AG04449 (cell line): ENCODE data around the gene ENO4.
A peak's percentile ranks its signal among the peaks of the same experiment; 100 is the strongest.

Experiments
- CTCF ChIA-PET: fragments of 350-600 bp; formaldehyde crosslinking; extraction: SDS; loops from one replicate; lab custom pipeline; 2021; ENCODE audit warnings: antibody characterized with exemption; lab: Yijun Ruan, JAX
- POLR2A ChIA-PET: fragments of 400-600, 350-600 bp; formaldehyde crosslinking; extraction: SDS; loops from one replicate; lab custom pipeline; 2020; ENCODE audit warnings: antibody characterized with exemption, inconsistent platforms; lab: Yijun Ruan, JAX
- DNase-seq: peaks from one replicate; pipeline ENCODE4 v3.0.0-alpha.2; 2010; ENCODE audit warnings: low read depth, low spot score
- H3K4me3 ChIP-seq: 2 replicates; pipeline ENCODE4 v1.5.1; 2011; ENCODE audit warnings: low read depth, mild to moderate bottlenecking, control low read depth, low read length
- CTCF ChIP-seq: IDR thresholded peaks from one replicate; pipeline ENCODE4 v1.5.1; 2011; ENCODE audit warnings: mild to moderate bottlenecking, moderate library complexity, low read length, control low read depth, inconsistent platforms; ENCODE audit not compliant: insufficient read depth; ENCODE audit errors: missing control alignments

ENO4 gene

GRCh38 chr10:116833986-116834985 lies 15.0 kb upstream of the ENO4 start:
- no peak overlapping the region for H3K4me3 ChIP-seq
- ChIA-PET POLR2A (no interaction called here), CTCF (no interaction called here)
- no peak for TF ChIP-seq CTCF
- no peak for DNase-seq

- no peak overlapping the region for H3K4me3 ChIP-seq
- ChIA-PET CTCF (interaction anchor here (4.7 to 5.0 kb wide), 2 partner anchors 333 to 340 kb away, joined by 49 to 70 read pairs; no protein-coding TSS in a partner anchor), POLR2A (interaction anchor here (0.6 kb wide), 1 partner anchor 337 kb away, joined by 3 read pairs; no protein-coding TSS in a partner anchor)
- DNase-seq, result no peak
- no peak for TF ChIP-seq CTCF
These were observed 13.6 kb upstream of the ENO4 start for GRCh38 chr10:116835658-116836057.

- DNase-seq, result no peak
- ChIA-PET CTCF (interaction anchor here (1.3 to 5.0 kb wide), 4 partner anchors 39 to 339 kb away, joined by 6 to 70 read pairs (median 28); no protein-coding TSS in a partner anchor), POLR2A (interaction anchor here (0.6 kb wide), 1 partner anchor 337 kb away, joined by 3 read pairs; no protein-coding TSS in a partner anchor)
- no peak for TF ChIP-seq CTCF
- H3K4me3 ChIP-seq, result no peak overlapping the region
These were observed 13.2 kb upstream of the ENO4 start for GRCh38 chr10:116836083-116836482.

- CTCF ChIA-PET, result interaction anchor here (0.8 to 5.0 kb wide), 7 partner anchors 9 to 338 kb away, joined by 3 to 70 read pairs (median 7); no protein-coding TSS in a partner anchor
- POLR2A ChIA-PET, result no interaction called here
- no peak overlapping the region for H3K4me3 ChIP-seq
- TF ChIP-seq CTCF, result peak; percentile 45
- DNase-seq, result no peak
These were observed 12.3 kb upstream of the ENO4 start for GRCh38 chr10:116836902-116837523.

- no peak for DNase-seq
- POLR2A ChIA-PET, result no interaction called here
- no peak for TF ChIP-seq CTCF
- CTCF ChIA-PET, result interaction anchor here (0.7 to 5.0 kb wide), 6 partner anchors 11 to 378 kb away, joined by 3 to 70 read pairs (median 6); no protein-coding TSS in a partner anchor
- H3K4me3 ChIP-seq, result no peak overlapping the region
These were observed 11.1 kb upstream of the ENO4 start for GRCh38 chr10:116838143-116838725.
